BJ (cell line): ENCODE results near the gene PEPD. TPM values are rescaled to one million over a fixed set of nuclear protein-coding genes. Genes with fewer than 3 reads are reported as not detected.

ENCODE experiments used
- CTCF ChIA-PET: fragments of 350-600 bp; formaldehyde crosslinking; extraction: SDS; loops from one replicate; lab custom pipeline; 2021; ENCODE audit warnings: antibody characterized with exemption, inconsistent platforms; lab: Yijun Ruan, JAX
- POLR2A ChIA-PET: fragments of 300-600 bp; sonication (Branson Sonifier 250); formaldehyde crosslinking; extraction: SDS; loops from one replicate; lab custom pipeline; 2021; ENCODE audit warnings: antibody characterized with exemption; lab: Charles Lee
- DNase-seq: peaks from one replicate; pipeline ENCODE4 v3.0.0-alpha.2; 2011; ENCODE audit warnings: low read depth
- H3K27me3 ChIP-seq: 2 replicates; pipeline ENCODE4 v1.6.0; 2011; ENCODE audit warnings: low read length; ENCODE audit not compliant: control insufficient read depth, insufficient read depth
- H3K36me3 ChIP-seq: 2 replicates; pipeline ENCODE4 v1.5.1; 2011; ENCODE audit warnings: low read length; ENCODE audit not compliant: control insufficient read depth, insufficient read depth
- H3K4me3 ChIP-seq: 2 replicates; pipeline ENCODE4 v1.5.1; 2011; ENCODE audit warnings: low read depth, mild to moderate bottlenecking, control low read depth, low read length
- polyA plus RNA-seq: library from polyadenylated mRNA; depleted of rRNA; stranded (reverse); fragments of >200 nt; gene quantifications from 2 replicates; pipeline ENCODE4 v1.2.3, GENCODE V29; 2011
- TF ChIP-seq, protein P1 (sequence below): IDR thresholded peaks from 2 replicates; pipeline ENCODE4 v1.5.1; 2011; ENCODE audit warnings: low read depth, mild to moderate bottlenecking, control low read depth, inconsistent platforms, low read length, moderate library complexity; ENCODE audit not compliant: insufficient read depth

The PEPD gene
- polyA plus RNA-seq, 1 experiment, result 97.6 TPM

GRCh38 chr19:33376423-33376822 lies 145.2 kb downstream of the PEPD start:
- H3K4me3 ChIP-seq, result no peak overlapping the region
- peak; percentile 50 for DNase-seq
- TF ChIP-seq, protein P1, sequence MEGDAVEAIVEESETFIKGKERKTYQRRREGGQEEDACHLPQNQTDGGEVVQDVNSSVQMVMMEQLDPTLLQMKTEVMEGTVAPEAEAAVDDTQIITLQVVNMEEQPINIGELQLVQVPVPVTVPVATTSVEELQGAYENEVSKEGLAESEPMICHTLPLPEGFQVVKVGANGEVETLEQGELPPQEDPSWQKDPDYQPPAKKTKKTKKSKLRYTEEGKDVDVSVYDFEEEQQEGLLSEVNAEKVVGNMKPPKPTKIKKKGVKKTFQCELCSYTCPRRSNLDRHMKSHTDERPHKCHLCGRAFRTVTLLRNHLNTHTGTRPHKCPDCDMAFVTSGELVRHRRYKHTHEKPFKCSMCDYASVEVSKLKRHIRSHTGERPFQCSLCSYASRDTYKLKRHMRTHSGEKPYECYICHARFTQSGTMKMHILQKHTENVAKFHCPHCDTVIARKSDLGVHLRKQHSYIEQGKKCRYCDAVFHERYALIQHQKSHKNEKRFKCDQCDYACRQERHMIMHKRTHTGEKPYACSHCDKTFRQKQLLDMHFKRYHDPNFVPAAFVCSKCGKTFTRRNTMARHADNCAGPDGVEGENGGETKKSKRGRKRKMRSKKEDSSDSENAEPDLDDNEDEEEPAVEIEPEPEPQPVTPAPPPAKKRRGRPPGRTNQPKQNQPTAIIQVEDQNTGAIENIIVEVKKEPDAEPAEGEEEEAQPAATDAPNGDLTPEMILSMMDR, result no peak
- peaks cover 7% of the 10 kb centered on the region for H3K36me3 ChIP-seq
- H3K27me3 ChIP-seq, result no peaks in the 10 kb centered on the region
- ChIA-PET POLR2A (no interaction called here), CTCF (interaction anchor here (1.0 kb wide), 1 partner anchor 131 kb away, joined by 3 read pairs; no protein-coding TSS in a partner anchor)

DNA sequence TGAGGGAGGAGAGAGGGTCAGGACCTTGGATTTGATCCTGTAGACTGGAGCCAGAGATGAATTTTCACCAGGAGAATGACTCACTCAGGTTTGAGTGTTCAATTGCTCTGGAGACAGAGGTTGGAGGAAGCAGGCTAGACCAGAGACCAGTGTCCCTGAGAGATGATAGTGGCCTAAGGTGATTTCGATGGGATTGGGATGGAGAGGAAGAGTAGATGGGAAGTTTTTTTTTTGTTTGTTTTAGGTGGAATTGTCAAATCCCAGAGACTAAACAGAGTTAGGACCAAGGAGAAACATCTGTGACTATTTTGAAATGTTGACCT lies 145.8 kb downstream of the PEPD start:
- TF ChIP-seq, protein P1, result no peak
- ChIA-PET POLR2A (no interaction called here), CTCF (interaction anchor here (2.1 kb wide), 1 partner anchor 13 kb away, joined by 5 read pairs; no protein-coding TSS in a partner anchor)
- DNase-seq, result no peak
- Histone ChIP-seq H3K4me3 (no peak overlapping the region), H3K27me3 (no peaks in the 10 kb centered on the region), H3K36me3 (peaks cover 5% of the 10 kb centered on the region; the same call in 1 of the 2 replicates)

DNA sequence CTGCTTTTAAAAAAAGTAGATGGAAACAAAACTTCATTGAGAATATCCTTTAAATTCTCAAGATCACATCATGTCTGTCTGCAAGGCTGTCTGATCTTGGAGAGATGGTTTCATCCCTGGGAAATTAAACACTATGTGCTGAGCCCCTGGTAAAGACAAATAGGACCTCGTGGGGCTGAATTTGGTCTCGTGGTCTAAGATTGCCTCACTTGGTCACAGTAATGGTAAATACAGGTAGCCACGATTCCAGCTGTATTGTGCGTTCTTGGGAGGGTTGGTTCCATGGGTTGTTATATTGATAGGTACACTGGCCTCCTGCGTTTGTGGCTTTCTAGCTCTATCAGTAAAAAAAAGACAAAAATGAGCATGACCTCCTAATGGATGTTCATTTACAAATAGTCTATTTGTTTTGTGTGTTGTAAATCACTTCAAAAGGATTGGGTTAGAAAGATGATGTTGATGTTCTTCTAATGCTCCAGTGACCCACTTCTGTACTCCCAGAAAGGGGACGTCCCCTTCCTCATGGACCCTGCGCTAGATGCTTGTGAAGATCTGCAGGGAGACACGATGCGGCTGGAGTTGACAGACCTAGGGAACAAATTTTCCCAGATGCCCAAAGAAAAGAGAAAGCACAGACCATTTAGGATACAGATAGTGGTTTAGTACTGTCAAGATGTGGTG lies 146.3 kb downstream of the PEPD start:
- CTCF ChIA-PET, result interaction anchor here (0.7 to 2.1 kb wide), 3 partner anchors 9 to 133 kb away, joined by 3 to 5 read pairs (median 3); no protein-coding TSS in a partner anchor
- TF ChIP-seq, protein P1, result no peak
- no peaks in the 10 kb centered on the region for H3K27me3 ChIP-seq
- POLR2A ChIA-PET, result no interaction called here
- H3K36me3 ChIP-seq, result peaks cover 5% of the 10 kb centered on the region; the same call in 1 of the 2 replicates
- peak overlapping the region; percentile 75 for H3K4me3 ChIP-seq
- DNase-seq, result no peak

GRCh38 chr19:33374236-33374714 lies 147.3 kb downstream of the PEPD start:
- POLR2A ChIA-PET, result no interaction called here
- Histone ChIP-seq H3K27me3 (no peaks in the 10 kb centered on the region), H3K36me3 (peaks cover 2% of the 10 kb centered on the region; the same call in 1 of the 2 replicates), H3K4me3 (peak overlapping the region; percentile 75)
- TF ChIP-seq, protein P1, result 0 out of 2 replicates have a peak, but pooled peaks have one; percentile 17
- no peak for DNase-seq
- CTCF ChIA-PET, result interaction anchor here (0.7 to 2.1 kb wide), 5 partner anchors 10 to 403 kb away, joined by 3 to 5 read pairs (median 3); partner anchors contain the start of gene CEBPA
